Endodermal cell (in vitro differentiated cells): ENCODE results near the gene SUSD1. TPM values are rescaled to one million over a fixed set of nuclear protein-coding genes. Genes with fewer than 3 reads are reported as not detected.

Experiments used
- DNase-seq: peaks from one replicate; pipeline ENCODE4 v3.0.0-alpha.2; 2017
- H3K27ac ChIP-seq: 2 replicates; pipeline ENCODE4 v1.5.1; 2013; ENCODE audit warnings: mild to moderate bottlenecking, low read depth, low read length, moderate library complexity
- H3K27me3 ChIP-seq: 2 replicates; pipeline ENCODE4 v1.6.1; 2013; ENCODE audit warnings: mild to moderate bottlenecking, low read length, moderate library complexity; ENCODE audit not compliant: insufficient read depth, control insufficient read depth, poor library complexity, severe bottlenecking
- H3K36me3 ChIP-seq: 2 replicates; pipeline ENCODE4 v1.7.0; 2013; ENCODE audit warnings: mild to moderate bottlenecking, low read length, moderate library complexity; ENCODE audit not compliant: control insufficient read depth, insufficient read depth
- H3K4me1 ChIP-seq: one replicate; pipeline ENCODE4 v1.7.0; 2013; ENCODE audit warnings: low read length; ENCODE audit not compliant: control insufficient read depth, insufficient read depth
- H3K4me3 ChIP-seq: 2 replicates; pipeline ENCODE4 v1.5.1; 2013; ENCODE audit warnings: mild to moderate bottlenecking, low read length, moderate library complexity
- H3K9ac ChIP-seq: 2 replicates; pipeline ENCODE4 v1.6.1; 2013; ENCODE audit warnings: mild to moderate bottlenecking, low read length, moderate library complexity; ENCODE audit not compliant: poor library complexity, severe bottlenecking; ENCODE audit errors: extremely low read depth
- H3K9me3 ChIP-seq: 2 replicates; pipeline ENCODE4 v1.6.1; 2013; ENCODE audit warnings: mild to moderate bottlenecking, low read length, moderate library complexity; ENCODE audit not compliant: control insufficient read depth
- H3K27ac Mint-ChIP-seq: 2 replicates; pipeline ENCODE4 v1.8.0; 2020; ENCODE audit warnings: mixed read lengths
- H3K27me3 Mint-ChIP-seq: 2 replicates; pipeline ENCODE4 v1.8.0; 2021; ENCODE audit warnings: mild to moderate bottlenecking, mixed read lengths; ENCODE audit not compliant: insufficient read depth
- H3K36me3 Mint-ChIP-seq: 2 replicates; pipeline ENCODE4 v1.8.0; 2020; ENCODE audit warnings: low read depth, mixed read lengths
- H3K4me1 Mint-ChIP-seq: 2 replicates; pipeline ENCODE4 v1.8.0; 2020; ENCODE audit warnings: mixed read lengths
- H3K4me3 Mint-ChIP-seq: 2 replicates; pipeline ENCODE4 v1.8.0; 2020; ENCODE audit warnings: mild to moderate bottlenecking, moderate library complexity, mixed read lengths
- H3K9me3 Mint-ChIP-seq: 2 replicates; pipeline ENCODE4 v1.8.0; 2020; ENCODE audit warnings: mild to moderate bottlenecking, mixed read lengths
- CTCF ChIP-seq: fragments of 200-600 bp; sonication (generic); conservative IDR thresholded peaks from 2 replicates; pipeline ENCODE4 v1.5.0; 2021; ENCODE audit warnings: antibody characterized with exemption, mild to moderate bottlenecking
- WGBS, 2 experiments: methylation state at CpG; one replicate each; pipeline versions ENCODE4 v1.1.5 to v1.1.7; 2013; ENCODE audit warnings: missing lambda C conversion rate in 2 of 2, mixed read lengths in 1 of 2; ENCODE audit not compliant: insufficient coverage in 1 of 2, insufficient read length in 1 of 2; 5-methylcytosine and 5-hydroxymethylcytosine counted together
- total RNA-seq, 2 donors: library from RNA; stranded (reverse); fragmentation: NEBNext Ultra II Directional in 1 of 2; extraction: Animal tissue kit (Norgen Biotek cat#: 25700) in 1 of 2; gene quantifications; 2 replicates in 1 of 2; 3 replicates in 1 of 2; pipeline ENCODE4 v1.2.1, GENCODE V29; 2021

SUSD1 gene
- total RNA-seq, 2 donors from 2014 or later, result 7.7 to 10.4 TPM

GRCh38 chr9:112120439-112120925 is 54.6 kb downstream of the SUSD1 start:
- no peaks in the 10 kb centered on the region for H3K4me1 ChIP-seq
- no peaks in the 10 kb centered on the region for H3K27me3 ChIP-seq
- no peak overlapping the region for H3K9ac ChIP-seq
- Mint-ChIP-seq H3K27ac (no peak overlapping the region), H3K36me3 (peaks cover 14% of the 10 kb centered on the region), H3K4me1 (peaks cover 7% of the 10 kb centered on the region), H3K9me3 (no peaks in the 10 kb centered on the region), H3K27me3 (no peaks in the 10 kb centered on the region), H3K4me3 (no peak overlapping the region)
- H3K4me3 ChIP-seq, result no peak overlapping the region
- TF ChIP-seq CTCF, result no peak
- no peaks in the 10 kb centered on the region for H3K36me3 ChIP-seq
- no peaks in the 10 kb centered on the region for H3K9me3 ChIP-seq
- no peak overlapping the region for H3K27ac ChIP-seq
- DNase-seq, result no peak
- 70 to 72% methylated on average over 2 of the region's 2 CpGs for WGBS, 2 experiments

GRCh38 chr9:112120030-112120341 is 55.1 kb downstream of the SUSD1 start:
- DNase-seq, result no peak
- H3K36me3 Mint-ChIP-seq, result peaks cover 14% of the 10 kb centered on the region
- Histone ChIP-seq H3K36me3 (no peaks in the 10 kb centered on the region), H3K9ac (no peak overlapping the region), H3K4me1 (no peaks in the 10 kb centered on the region), H3K27ac (no peak overlapping the region), H3K9me3 (no peaks in the 10 kb centered on the region), H3K27me3 (no peaks in the 10 kb centered on the region), H3K4me3 (no peak overlapping the region)
- 85 to 90% methylated on average over 2 to 6 of the region's 6 CpGs for WGBS, 2 experiments
- no peak overlapping the region for H3K27ac Mint-ChIP-seq
- H3K4me1 Mint-ChIP-seq, result peaks cover 7% of the 10 kb centered on the region
- H3K9me3 Mint-ChIP-seq, result no peaks in the 10 kb centered on the region
- H3K27me3 Mint-ChIP-seq, result no peaks in the 10 kb centered on the region
- no peak for TF ChIP-seq CTCF
- no peak overlapping the region for H3K4me3 Mint-ChIP-seq

GRCh38 chr9:112119225-112120029 is 55.7 kb downstream of the SUSD1 start:
- Mint-ChIP-seq H3K27me3 (no peaks in the 10 kb centered on the region), H3K36me3 (peaks cover 14% of the 10 kb centered on the region), H3K9me3 (no peaks in the 10 kb centered on the region), H3K4me1 (peaks cover 7% of the 10 kb centered on the region), H3K4me3 (no peak overlapping the region), H3K27ac (no peak overlapping the region)
- H3K27ac ChIP-seq, result no peak overlapping the region
- DNase-seq, result no peak
- no peaks in the 10 kb centered on the region for H3K9me3 ChIP-seq
- no peak overlapping the region for H3K4me3 ChIP-seq
- TF ChIP-seq CTCF, result no peak
- 89 to 96% methylated on average over 5 to 10 of the region's 10 CpGs for WGBS, 2 experiments
- no peaks in the 10 kb centered on the region for H3K36me3 ChIP-seq
- no peaks in the 10 kb centered on the region for H3K4me1 ChIP-seq
- H3K27me3 ChIP-seq, result no peaks in the 10 kb centered on the region
- no peak overlapping the region for H3K9ac ChIP-seq
